Right lobe of liver (tissue), 4 donors: ENCODE data around the gene EDRF1.
"Not testable (repeated sequence)": the region's sequence is repeated elsewhere in the genome, so short reads cannot be mapped to it uniquely, and the experiment has no call there.

Experiments
- CTCF ChIP-seq, 4 donors: fragments of 200-600 bp in 3 of 4; fragments of 450-650 bp in 1 of 4; IDR thresholded peaks; one replicate each; pipeline versions ENCODE4 v1.5.1 to v1.8.0; 2016 to 2022; ENCODE audit warnings: antibody characterized with exemption in 4 of 4, mild to moderate bottlenecking in 2 of 4
- POLR2A ChIP-seq: fragments of 450-650 bp; IDR thresholded peaks from one replicate; pipeline ENCODE4 v1.6.1; 2017; ENCODE audit warnings: antibody characterized with exemption, mild to moderate bottlenecking
- donor health status: DM: no; HTN: no; CAD: no.
- donor health status: DM: no; HTN: no; CAD: no.
- donor health status: DM: no; HTN: yes; CAD: no.

GRCh38 chr10:125714728-125715127 is 4.8 kb upstream of the EDRF1 start:
- TF ChIP-seq CTCF (IDR thresholded peaks at IDR 0.05); POLR2A: not testable (repeated sequence)
